H1 (cell line): Measurements from ENCODE around the gene CEBPB. TPM values are rescaled to one million over a fixed set of nuclear protein-coding genes. Genes with fewer than 3 reads are reported as not detected.

Experiments
- CTCF ChIA-PET: fragments of 300-600 bp; sonication (Branson Sonifier 250); formaldehyde crosslinking; loops from one replicate; lab custom pipeline; 2021; ENCODE audit not compliant: partially characterized antibody; lab: Charles Lee
- POLR2A ChIA-PET: fragments of 300-600 bp; sonication (Branson Sonifier 250); formaldehyde crosslinking; loops from one replicate; lab custom pipeline; 2021; ENCODE audit warnings: inconsistent platforms; ENCODE audit not compliant: partially characterized antibody; lab: Charles Lee
- DNase-seq, 2 experiments: peaks; one replicate each; pipeline versions ENCODE4 v3.0.0 to v3.0.0-alpha.2; 2010 to 2022; ENCODE audit warnings: low spot score in 2 of 2, low read depth in 1 of 2, mixed read lengths in 1 of 2
- FAIRE-seq: peaks from 2 replicates; lab custom pipeline; 2011; peaks lifted over from hg19 to GRCh38; lab: Jason Lieb, UNC
- H2AFZ ChIP-seq: 2 replicates; pipeline ENCODE4 v1.8.1; 2012; ENCODE audit warnings: low read length, inconsistent platforms
- H2AK5ac ChIP-seq: 2 replicates; pipeline ENCODE4 v1.6.1; 2013; ENCODE audit warnings: low read depth, low read length
- H2BK120ac ChIP-seq: replicated peaks from 2 replicates; pipeline ENCODE3; 2013; ENCODE audit warnings: low read depth, low read length, inconsistent platforms
- H2BK12ac ChIP-seq: 2 replicates; pipeline ENCODE4 v1.6.1; 2013; ENCODE audit warnings: low read depth, low read length
- H2BK15ac ChIP-seq: 2 replicates; pipeline ENCODE4 v1.6.1; 2013; ENCODE audit warnings: low read length
- H2BK20ac ChIP-seq: 2 replicates; pipeline ENCODE4 v1.6.1; 2013; ENCODE audit warnings: low read length
- H2BK5ac ChIP-seq: 2 replicates; pipeline ENCODE4 v1.6.1; 2013; ENCODE audit warnings: low read depth, low read length
- H3K14ac ChIP-seq: 2 replicates; pipeline ENCODE4 v1.6.1; 2013; ENCODE audit warnings: inconsistent platforms; ENCODE audit not compliant: insufficient read length
- H3K18ac ChIP-seq: 2 replicates; pipeline ENCODE4 v1.6.1; 2013; ENCODE audit warnings: low read length; ENCODE audit errors: extremely low read depth
- H3K23ac ChIP-seq: 2 replicates; pipeline ENCODE4 v1.6.1; 2013; ENCODE audit warnings: inconsistent platforms; ENCODE audit not compliant: insufficient read length
- H3K23me2 ChIP-seq: 2 replicates; pipeline ENCODE4 v1.6.1; 2013; ENCODE audit warnings: low read depth, low read length
- H3K27ac ChIP-seq: 2 replicates; pipeline ENCODE4 v1.6.1; 2011; ENCODE audit warnings: low read depth, low read length, inconsistent platforms
- H3K27me3 ChIP-seq, 4 experiments: replicated peaks in 1 of 4; 1 replicate in 1 of 4; 2 replicates in 3 of 4; pipeline versions ENCODE4 v1.6.1 to v1.8.1; 2011 to 2013; ENCODE audit warnings: low read length in 3 of 4, mild to moderate bottlenecking in 3 of 4, inconsistent platforms in 2 of 4, mixed read lengths in 2 of 4, moderate library complexity in 1 of 4; ENCODE audit not compliant: control insufficient read depth in 3 of 4, insufficient read depth in 3 of 4; ENCODE audit errors: extremely low read depth in 1 of 4
- H3K36me3 ChIP-seq, 4 experiments: 2 replicates each; pipeline versions ENCODE4 v1.6.1 to v1.8.1; 2011 to 2013; ENCODE audit warnings: mild to moderate bottlenecking in 4 of 4, low read length in 3 of 4, moderate library complexity in 2 of 4, control low read depth in 1 of 4, inconsistent platforms in 1 of 4; ENCODE audit not compliant: insufficient read depth in 4 of 4, control insufficient read depth in 2 of 4
- H3K4ac ChIP-seq: replicated peaks from 2 replicates; pipeline ENCODE3; 2013; ENCODE audit warnings: low read length, low read depth, mixed read lengths, inconsistent platforms; ENCODE audit not compliant: insufficient read length
- H3K4me1 ChIP-seq, 4 experiments: replicated peaks in 1 of 4; 1 replicate in 1 of 4; 2 replicates in 3 of 4; pipeline versions ENCODE4 v1.6.1 to v1.8.1; 2011 to 2013; ENCODE audit warnings: low read length in 3 of 4, inconsistent platforms in 2 of 4, mixed read lengths in 1 of 4; ENCODE audit not compliant: insufficient read depth in 4 of 4, control insufficient read depth in 3 of 4
- H3K4me2 ChIP-seq, 2 experiments: 2 replicates each; pipeline versions ENCODE4 v1.6.1 to v1.8.1; 2011 to 2013; ENCODE audit warnings: low read depth in 2 of 2, low read length in 2 of 2, control low read depth in 1 of 2, inconsistent platforms in 1 of 2, mild to moderate bottlenecking in 1 of 2; ENCODE audit not compliant: insufficient read depth in 1 of 2
- H3K4me3 ChIP-seq, 4 experiments: fragments of 200-600, 300-600 bp in 1 of 4; sonication (generic), shearing (Covaris generic), sonication (Bioruptor Twin) in 1 of 4; 2 replicates each; pipeline versions ENCODE4 v1.5.1 to v1.8.1; 2011 to 2016; ENCODE audit warnings: low read length in 4 of 4, low read depth in 3 of 4, control low read depth in 2 of 4, inconsistent platforms in 2 of 4, mild to moderate bottlenecking in 2 of 4, mixed read lengths in 1 of 4, moderate library complexity in 1 of 4; ENCODE audit not compliant: insufficient read depth in 2 of 4; ENCODE audit errors: extremely low read depth in 1 of 4
- H3K56ac ChIP-seq: replicated peaks from 2 replicates; pipeline ENCODE3; 2013; ENCODE audit warnings: low read depth, mild to moderate bottlenecking, mixed read lengths, low read length, inconsistent platforms; ENCODE audit not compliant: insufficient read length
- H3K79me1 ChIP-seq: 2 replicates; pipeline ENCODE4 v1.6.1; 2013; ENCODE audit warnings: low read depth, low read length, control low read depth
- H3K79me2 ChIP-seq, 2 experiments: 2 replicates each; pipeline versions ENCODE4 v1.6.1 to v1.8.1; 2012 to 2013; ENCODE audit warnings: low read length in 2 of 2, mild to moderate bottlenecking in 2 of 2, inconsistent platforms in 1 of 2; ENCODE audit not compliant: insufficient read depth in 2 of 2, control insufficient read depth in 1 of 2
- H3K9ac ChIP-seq, 4 experiments: replicated peaks in 1 of 4; 1 replicate in 1 of 4; 2 replicates in 3 of 4; pipeline versions ENCODE4 v1.6.1 to v1.8.1; 2011 to 2013; ENCODE audit warnings: low read depth in 3 of 4, low read length in 3 of 4, control low read depth in 2 of 4, mild to moderate bottlenecking in 2 of 4, moderate library complexity in 2 of 4, inconsistent platforms in 1 of 4; ENCODE audit errors: extremely low read depth in 1 of 4
- H3K9me3 ChIP-seq, 2 experiments: 2 replicates each; pipeline versions ENCODE4 v1.6.1 to v1.8.1; 2012 to 2013; ENCODE audit warnings: mild to moderate bottlenecking in 2 of 2, moderate library complexity in 2 of 2, control low read depth in 1 of 2, inconsistent platforms in 1 of 2, low read depth in 1 of 2, low read length in 1 of 2, mixed read lengths in 1 of 2; ENCODE audit not compliant: insufficient read depth in 2 of 2
- H4K20me1 ChIP-seq, 2 experiments: replicated peaks in 1 of 2; 2 replicates each; pipeline versions ENCODE3 to v1.8.1; 2011 to 2013; ENCODE audit warnings: inconsistent platforms in 2 of 2, low read length in 2 of 2, mild to moderate bottlenecking in 1 of 2; ENCODE audit not compliant: insufficient read depth in 2 of 2, control insufficient read depth in 1 of 2
- H4K5ac ChIP-seq: 2 replicates; pipeline ENCODE4 v1.6.1; 2013; ENCODE audit warnings: low read length, low read depth, mixed read lengths, inconsistent platforms; ENCODE audit not compliant: insufficient read length
- H4K8ac ChIP-seq: 2 replicates; pipeline ENCODE4 v1.8.0; 2013; ENCODE audit warnings: mild to moderate bottlenecking, moderate library complexity, low read length, inconsistent platforms; ENCODE audit not compliant: insufficient read depth; ENCODE audit errors: extremely low read depth
- H4K91ac ChIP-seq: replicated peaks from 2 replicates; pipeline ENCODE3; 2013; ENCODE audit warnings: low read length, mixed read lengths, inconsistent platforms; ENCODE audit not compliant: insufficient read length
- HDAC2 ChIP-seq, 2 experiments: fragments of 300-600 bp in 1 of 2; sonication (generic) in 1 of 2; IDR thresholded peaks; 2 replicates each; pipeline ENCODE4 v1.6.1; 2011 to 2012; ENCODE audit warnings: low read depth in 2 of 2, low read length in 2 of 2, mild to moderate bottlenecking in 2 of 2, moderate library complexity in 2 of 2, borderline replicate concordance in 1 of 2, inconsistent platforms in 1 of 2
- KDM4A ChIP-seq: IDR thresholded peaks from one replicate; pipeline ENCODE4 v1.7.1; 2012; ENCODE audit warnings: low read depth, mild to moderate bottlenecking, moderate library complexity, low read length, inconsistent platforms; ENCODE audit not compliant: severe bottlenecking
- TEAD4 ChIP-seq: IDR thresholded peaks from 2 replicates; pipeline ENCODE4 v1.6.1; 2012; ENCODE audit warnings: low read depth, low read length, inconsistent platforms, mixed read lengths
- WGBS, 2 experiments: shearing (Covaris generic) in 1 of 2; methylation state at CpG; one replicate each; pipeline versions ENCODE4 v1.1.6 to v1.1.7; 2013 to 2015; ENCODE audit warnings: low lambda C conversion rate in 2 of 2, mixed read lengths in 2 of 2, inconsistent platforms in 1 of 2, low coverage in 1 of 2, missing lambda C conversion rate in 1 of 2; ENCODE audit not compliant: insufficient replicate concordance in 2 of 2, insufficient coverage in 1 of 2, insufficient read length in 1 of 2; ENCODE audit errors: extremely low coverage in 1 of 2, missing lambda C conversion rate in 1 of 2; 5-methylcytosine and 5-hydroxymethylcytosine counted together
- polyA plus RNA-seq, 7 experiments: library from polyadenylated mRNA; depleted of rRNA in 3 of 7; stranded (reverse) in 5 of 7; unstranded in 2 of 7; fragments of >200 nt in 5 of 7; fragments of 200-250 nt in 2 of 7; gene quantifications; 1 replicate in 5 of 7; 2 replicates in 1 of 7; 4 replicates in 1 of 7; pipeline versions ENCODE4 v1.2.1 to v1.2.3, GENCODE V29; 2011 to 2013; ENCODE audit warnings: missing spikeins in 2 of 7, mixed read lengths in 2 of 7
- total RNA-seq: library from RNA; stranded (reverse); fragmentation: NEBNext Ultra II Directional; extraction: Animal tissue kit (Norgen Biotek cat#: 25700); gene quantifications from 2 replicates; pipeline ENCODE4 v1.2.1, GENCODE V29; 2021

The CEBPB gene
- total and polyA plus RNA-seq, 2 of the 8 experiments (the other 6 are each of a cell fraction or from before 2014, with no cell fraction given): 7.1 to 24.1 TPM

- Histone ChIP-seq H2AFZ (no peak overlapping the region), H4K20me1 (peaks cover 2 to 4% of the 10 kb centered on the region in 2 experiments), H3K56ac (no peak overlapping the region), H3K4ac (no peak overlapping the region), H3K23me2 (peaks cover 5% of the 10 kb centered on the region; the same call in 1 of the 2 replicates), H2BK15ac (no peak overlapping the region), H4K91ac (no peak overlapping the region), H3K9ac (no peak overlapping the region), H3K27ac (no peak overlapping the region), H4K5ac (no peak overlapping the region), H3K4me1 (peaks cover 4 to 29% (median 21%) of the 10 kb centered on the region in 4 experiments), H4K8ac (no peak overlapping the region), H3K18ac (no peak overlapping the region), H3K79me2 (peaks cover 0 to 20% of the 10 kb centered on the region in 2 experiments; a peak in 2 of 4 replicates), H2BK5ac (no peak overlapping the region), H3K23ac (no peak overlapping the region), H3K9me3 (peaks cover 2 to 4% of the 10 kb centered on the region in 2 experiments; a peak in 2 of 4 replicates), H3K4me3 (no peak overlapping the region), H2BK120ac (no peak overlapping the region), H3K14ac (no peak overlapping the region), H2AK5ac (no peak overlapping the region), H3K36me3 (no peaks in the 10 kb centered on the region; a peak in 1 of 8 replicates), H3K4me2 (no peak overlapping the region), H3K27me3 (no peaks in the 10 kb centered on the region), H2BK12ac (no peak overlapping the region), H2BK20ac (no peak overlapping the region), H3K79me1 (peaks cover 4% of the 10 kb centered on the region)
- WGBS, 2 experiments: 93% methylated on average over 3 of the region's 4 CpGs; no CpG with 5 or more reads in 1 of the 2 experiments
- no peak for DNase-seq
- ChIA-PET CTCF (interaction anchor here (1.2 to 1.4 kb wide), 2 partner anchors 49 to 152 kb away, joined by 3 to 5 read pairs; no protein-coding TSS in a partner anchor), POLR2A (interaction anchor here (1.1 to 1.2 kb wide), 2 partner anchors 26 to 98 kb away, joined by 3 to 4 read pairs; no protein-coding TSS in a partner anchor)
- no peak for FAIRE-seq
- TF ChIP-seq HDAC2 (IDR thresholded peaks at IDR 0.05; ENCODE audit: borderline replicate concordance in 1 of 2, low read depth in 2 of 2, low read length in 2 of 2) (no peak), TEAD4 (no peak), KDM4A (no peak)
These were observed 5.6 kb downstream of the CEBPB start for GRCh38 chr20:50196248-50196647.
